Measurements from ENCODE around the gene PYHIN1.

DNA sequence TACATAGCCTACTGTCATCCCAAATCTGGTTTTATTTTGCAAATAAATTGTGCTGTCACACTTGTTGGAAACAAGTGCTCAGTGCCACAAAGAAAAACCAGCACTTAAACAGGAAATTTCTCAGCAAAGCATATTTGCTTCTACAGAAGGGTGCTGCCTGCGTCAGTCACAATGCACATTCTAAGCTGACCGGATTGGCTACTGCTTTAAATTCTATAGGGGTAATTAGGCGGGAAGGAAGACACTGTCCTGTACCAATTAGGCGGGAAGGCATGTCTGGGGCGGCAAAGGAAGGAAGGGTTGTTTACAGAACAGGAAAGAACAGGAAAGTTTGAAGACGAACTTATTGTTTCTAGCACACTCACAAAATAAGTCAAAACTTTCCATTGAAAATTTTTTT lies 81.1 kb downstream of the PYHIN1 start:
- TF ChIP-seq, protein P1, sequence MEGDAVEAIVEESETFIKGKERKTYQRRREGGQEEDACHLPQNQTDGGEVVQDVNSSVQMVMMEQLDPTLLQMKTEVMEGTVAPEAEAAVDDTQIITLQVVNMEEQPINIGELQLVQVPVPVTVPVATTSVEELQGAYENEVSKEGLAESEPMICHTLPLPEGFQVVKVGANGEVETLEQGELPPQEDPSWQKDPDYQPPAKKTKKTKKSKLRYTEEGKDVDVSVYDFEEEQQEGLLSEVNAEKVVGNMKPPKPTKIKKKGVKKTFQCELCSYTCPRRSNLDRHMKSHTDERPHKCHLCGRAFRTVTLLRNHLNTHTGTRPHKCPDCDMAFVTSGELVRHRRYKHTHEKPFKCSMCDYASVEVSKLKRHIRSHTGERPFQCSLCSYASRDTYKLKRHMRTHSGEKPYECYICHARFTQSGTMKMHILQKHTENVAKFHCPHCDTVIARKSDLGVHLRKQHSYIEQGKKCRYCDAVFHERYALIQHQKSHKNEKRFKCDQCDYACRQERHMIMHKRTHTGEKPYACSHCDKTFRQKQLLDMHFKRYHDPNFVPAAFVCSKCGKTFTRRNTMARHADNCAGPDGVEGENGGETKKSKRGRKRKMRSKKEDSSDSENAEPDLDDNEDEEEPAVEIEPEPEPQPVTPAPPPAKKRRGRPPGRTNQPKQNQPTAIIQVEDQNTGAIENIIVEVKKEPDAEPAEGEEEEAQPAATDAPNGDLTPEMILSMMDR (IDR thresholded peaks at IDR 0.05; ENCODE audit: low read depth, low read length) = no peak
- TF ChIP-seq POLR2A (IDR thresholded peaks at IDR 0.05; ENCODE audit: extremely low read depth, insufficient read length) = no peak

All from NB4 (cell line).